Neuronal stem cell (in vitro differentiated cells): ENCODE results near the gene GAA.

ENCODE experiments used
- DNase-seq: peaks from one replicate; pipeline ENCODE4 v3.0.0-alpha.2; 2013; ENCODE audit warnings: low spot score
- H2AFZ ChIP-seq: one replicate; pipeline ENCODE4 v1.6.1; 2013; ENCODE audit warnings: mild to moderate bottlenecking, low read length, inconsistent platforms
- H2AK5ac ChIP-seq: 2 replicates; pipeline ENCODE4 v1.6.1; 2013; ENCODE audit warnings: low read depth, mild to moderate bottlenecking, inconsistent platforms, low read length, moderate library complexity, mixed read lengths
- H2BK120ac ChIP-seq: 2 replicates; pipeline ENCODE4 v1.6.1; 2013; ENCODE audit warnings: low read depth, mild to moderate bottlenecking, inconsistent platforms, low read length, moderate library complexity, mixed read lengths
- H2BK12ac ChIP-seq: one replicate; pipeline ENCODE4 v1.6.1; 2013; ENCODE audit warnings: low read length, inconsistent platforms
- H2BK15ac ChIP-seq: 2 replicates; pipeline ENCODE4 v1.6.1; 2013; ENCODE audit warnings: mild to moderate bottlenecking, low read length, inconsistent platforms, mixed read lengths
- H2BK5ac ChIP-seq: one replicate; pipeline ENCODE4 v1.6.1; 2013; ENCODE audit warnings: inconsistent platforms, mild to moderate bottlenecking, low read length, moderate library complexity
- H3K14ac ChIP-seq: one replicate; pipeline ENCODE4 v1.6.1; 2013; ENCODE audit warnings: low read length, inconsistent platforms
- H3K18ac ChIP-seq: 2 replicates; pipeline ENCODE4 v1.6.1; 2013; ENCODE audit warnings: low read length, inconsistent platforms
- H3K23ac ChIP-seq: 2 replicates; pipeline ENCODE4 v1.6.1; 2013; ENCODE audit warnings: low read depth, mild to moderate bottlenecking, mixed read lengths, low read length, inconsistent platforms; ENCODE audit not compliant: poor library complexity
- H3K27ac ChIP-seq: replicated peaks from 3 replicates; pipeline ENCODE4 v1.5.1; 2013; ENCODE audit warnings: low read length, inconsistent platforms
- H3K27me3 ChIP-seq, 3 experiments: 2 replicates each; pipeline ENCODE4 v1.6.1; 2013; ENCODE audit warnings: low read length in 3 of 3, mild to moderate bottlenecking in 2 of 3, inconsistent platforms in 1 of 3, low read depth in 1 of 3, mixed read lengths in 1 of 3, moderate library complexity in 1 of 3; ENCODE audit not compliant: control insufficient read depth in 3 of 3, insufficient read depth in 3 of 3
- H3K36me3 ChIP-seq, 2 donors: replicated peaks in 1 of 2; 2 replicates each; pipeline ENCODE4 v1.6.1; 2013; ENCODE audit warnings: low read length in 2 of 2; ENCODE audit not compliant: control insufficient read depth in 2 of 2, insufficient read depth in 2 of 2
- H3K4ac ChIP-seq: 2 replicates; pipeline ENCODE4 v1.6.1; 2013; ENCODE audit warnings: inconsistent platforms, mild to moderate bottlenecking, low read length, moderate library complexity
- H3K4me1 ChIP-seq, 2 donors: 1 replicate in 1 of 2; 2 replicates in 1 of 2; pipeline ENCODE4 v1.6.1; 2013; ENCODE audit warnings: low read length in 2 of 2, low read depth in 1 of 2; ENCODE audit not compliant: control insufficient read depth in 2 of 2, insufficient read depth in 1 of 2
- H3K4me2 ChIP-seq: one replicate; pipeline ENCODE4 v1.6.1; 2013; ENCODE audit warnings: mild to moderate bottlenecking, low read length, inconsistent platforms; ENCODE audit not compliant: insufficient read depth, poor library complexity, severe bottlenecking
- H3K4me3 ChIP-seq, 2 donors: 2 replicates each; pipeline ENCODE4 v1.5.1; 2013; ENCODE audit warnings: low read length in 2 of 2, mild to moderate bottlenecking in 2 of 2, inconsistent platforms in 1 of 2, moderate library complexity in 1 of 2
- H3K79me1 ChIP-seq: one replicate; pipeline ENCODE4 v1.6.1; 2013; ENCODE audit warnings: low read depth, mild to moderate bottlenecking, inconsistent platforms, low read length, moderate library complexity
- H3K9ac ChIP-seq: one replicate; pipeline ENCODE4 v1.6.1; 2013; ENCODE audit warnings: mild to moderate bottlenecking, low read depth, low read length, inconsistent platforms; ENCODE audit not compliant: poor library complexity
- H3K9me3 ChIP-seq, 2 donors: replicated peaks in 1 of 2; 2 replicates each; pipeline versions ENCODE3 to v1.6.1; 2013; ENCODE audit warnings: low read length in 2 of 2, mild to moderate bottlenecking in 2 of 2, inconsistent platforms in 1 of 2, low read depth in 1 of 2, mixed read lengths in 1 of 2, moderate library complexity in 1 of 2; ENCODE audit not compliant: control insufficient read depth in 2 of 2, insufficient read depth in 1 of 2
- H4K8ac ChIP-seq: one replicate; pipeline ENCODE4 v1.6.1; 2013; ENCODE audit warnings: low read depth, mild to moderate bottlenecking, inconsistent platforms, low read length, moderate library complexity
- H4K91ac ChIP-seq: one replicate; pipeline ENCODE4 v1.6.1; 2013; ENCODE audit warnings: low read length, low read depth, mild to moderate bottlenecking, inconsistent platforms; ENCODE audit not compliant: poor library complexity
- WGBS, 2 donors: extraction: QIAGEN DNeasy Blood & Tissue Kit; methylation state at CpG; one replicate each; pipeline ENCODE4 v1.1.7; 2013; ENCODE audit warnings: missing lambda C conversion rate in 2 of 2, mixed read lengths in 1 of 2; ENCODE audit not compliant: insufficient read length in 2 of 2, insufficient replicate concordance in 1 of 2; ENCODE audit errors: extremely low coverage in 2 of 2; 5-methylcytosine and 5-hydroxymethylcytosine counted together

The GAA gene

DNA sequence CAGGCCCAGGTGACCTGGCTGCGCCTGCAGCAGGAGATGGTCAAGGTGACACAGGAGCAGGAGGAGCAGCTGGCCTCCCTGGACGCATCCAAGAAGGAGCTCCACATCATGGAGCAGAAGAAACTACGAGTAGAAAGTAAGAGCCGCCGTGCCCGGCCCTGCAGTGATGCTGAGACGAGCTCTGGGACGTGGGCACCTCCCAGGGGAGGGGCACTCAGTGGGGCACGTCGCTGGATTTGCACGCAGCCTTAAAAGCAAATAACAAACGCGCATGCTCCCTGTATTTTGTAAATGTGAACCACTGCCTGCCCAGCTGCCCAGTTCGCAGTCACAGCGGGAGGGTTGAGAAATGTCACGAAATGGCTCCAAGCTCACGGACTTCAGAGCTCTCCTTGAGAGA, 15.3 kb upstream of the GAA start:
- Histone ChIP-seq H3K27ac (no peak overlapping the region), H3K9me3 (no peaks in the 10 kb centered on the region), H3K9ac (no peak overlapping the region), H4K91ac (no peak overlapping the region), H3K23ac (peak overlapping the region; percentile 61), H3K79me1 (no peaks in the 10 kb centered on the region), H3K4me3 (no peak overlapping the region), H2BK15ac (no peak overlapping the region), H3K18ac (no peak overlapping the region), H3K36me3 (peaks cover 0 to 12% of the 10 kb centered on the region in 2 donors), H2AK5ac (no peak overlapping the region), H3K4ac (no peak overlapping the region), H2BK5ac (no peak overlapping the region), H2BK12ac (no peak overlapping the region), H3K27me3 (no peaks in the 10 kb centered on the region), H3K4me1 (no peaks in the 10 kb centered on the region), H3K14ac (no peak overlapping the region), H2BK120ac (no peak overlapping the region), H3K4me2 (no peak overlapping the region), H4K8ac (no peak overlapping the region), H2AFZ (no peak overlapping the region)
- no peak for DNase-seq
- no CpG with 5 or more reads among the region's 17 CpGs for WGBS, 2 donors

DNA sequence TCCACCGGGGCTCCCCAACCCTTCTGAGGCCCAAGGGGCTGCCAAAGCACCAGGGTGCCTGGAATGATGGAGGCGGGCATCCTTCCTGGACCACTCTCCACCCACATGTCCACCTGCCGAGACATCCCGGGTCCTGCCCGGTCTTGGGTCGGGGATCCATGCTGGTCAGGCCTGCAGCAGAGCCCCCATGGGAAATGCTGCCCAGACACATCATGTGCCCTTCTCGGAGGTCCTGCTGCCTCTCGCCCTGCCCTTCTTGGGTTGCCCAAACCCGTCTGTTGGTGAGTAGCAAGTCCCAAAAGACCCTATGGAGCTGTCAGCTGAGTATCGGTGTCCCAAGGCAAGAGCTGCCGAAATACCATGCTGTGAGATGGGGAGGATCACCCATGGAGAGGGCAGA, 14.8 kb upstream of the GAA start:
- H3K9me3 ChIP-seq: no peaks in the 10 kb centered on the region
- no peak overlapping the region for H3K4me3 ChIP-seq
- no peaks in the 10 kb centered on the region for H3K27me3 ChIP-seq
- no peak overlapping the region for H4K8ac ChIP-seq
- H3K4me2 ChIP-seq: no peak overlapping the region
- no peak overlapping the region for H3K9ac ChIP-seq
- H3K27ac ChIP-seq: no peak overlapping the region
- no peaks in the 10 kb centered on the region for H3K79me1 ChIP-seq
- H3K23ac ChIP-seq: no peak overlapping the region
- no peak overlapping the region for H3K14ac ChIP-seq
- no peak overlapping the region for H3K18ac ChIP-seq
- no peak overlapping the region for H2AFZ ChIP-seq
- H2BK15ac ChIP-seq: no peak overlapping the region
- H3K4ac ChIP-seq: no peak overlapping the region
- H2BK12ac ChIP-seq: no peak overlapping the region
- no peak overlapping the region for H2BK5ac ChIP-seq
- no peak for DNase-seq
- WGBS, 2 donors: no CpG with 5 or more reads among the region's 11 CpGs
- peaks cover 0 to 12% of the 10 kb centered on the region in 2 donors for H3K36me3 ChIP-seq
- H2AK5ac ChIP-seq: peak overlapping the region; percentile 24
- no peak overlapping the region for H4K91ac ChIP-seq
- no peak overlapping the region for H2BK120ac ChIP-seq
- H3K4me1 ChIP-seq: no peaks in the 10 kb centered on the region

DNA sequence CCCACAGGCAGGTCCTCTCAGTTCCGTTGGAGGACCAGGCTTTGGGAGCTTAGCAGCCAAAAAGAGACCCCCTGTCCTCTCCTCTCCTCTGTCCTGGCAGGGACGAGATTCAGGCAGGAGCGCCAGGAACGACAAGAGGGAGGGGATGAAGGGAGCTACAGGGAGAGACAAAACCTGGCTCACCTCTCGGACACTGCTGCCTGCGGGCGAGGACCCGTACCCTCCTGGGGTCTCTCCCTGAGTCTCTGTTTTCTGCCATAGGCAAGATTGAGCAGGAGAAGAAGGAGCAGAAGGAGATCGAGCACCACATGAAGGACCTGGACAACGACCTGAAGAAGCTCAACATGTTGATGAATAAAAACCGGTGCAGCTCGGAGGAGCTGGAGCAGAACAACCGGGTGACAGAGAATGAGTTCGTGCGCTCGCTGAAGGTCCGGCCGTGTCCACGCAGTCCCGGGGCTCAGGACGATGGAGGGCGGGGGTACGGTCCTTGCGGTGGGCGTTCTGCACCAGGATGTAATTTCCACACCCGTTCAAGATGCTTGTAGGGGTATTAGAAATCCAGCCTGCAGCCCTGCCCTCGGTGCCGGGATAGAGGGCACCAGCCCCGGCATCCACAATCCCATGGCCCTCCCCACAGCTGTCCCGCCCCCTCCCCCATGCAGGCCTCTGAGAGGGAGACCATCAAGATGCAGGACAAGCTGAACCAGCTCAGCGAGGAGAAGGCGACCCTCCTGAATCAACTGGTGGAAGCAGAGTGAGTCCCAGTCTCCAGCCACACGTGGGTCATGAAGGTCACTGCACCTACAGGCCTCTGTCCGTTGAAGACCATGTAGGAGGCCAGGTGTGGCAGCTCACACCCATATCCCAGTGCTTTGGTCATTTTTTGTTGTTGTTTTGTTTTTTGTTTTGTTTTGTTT, 13.8 kb upstream of the GAA start:
- Histone ChIP-seq H3K4me3 (no peak overlapping the region), H3K23ac (peak overlapping the region; percentile 63), H3K27ac (no peak overlapping the region), H4K8ac (no peak overlapping the region), H3K4me2 (no peak overlapping the region), H3K4ac (no peak overlapping the region), H3K79me1 (no peaks in the 10 kb centered on the region), H3K27me3 (no peaks in the 10 kb centered on the region), H2BK5ac (no peak overlapping the region), H3K14ac (no peak overlapping the region), H3K18ac (no peak overlapping the region), H2BK15ac (no peak overlapping the region), H3K9me3 (no peaks in the 10 kb centered on the region), H2BK12ac (no peak overlapping the region), H3K9ac (no peak overlapping the region), H2AFZ (no peak overlapping the region), H4K91ac (no peak overlapping the region), H2AK5ac (no peak overlapping the region), H3K4me1 (no peaks in the 10 kb centered on the region), H2BK120ac (no peak overlapping the region), H3K36me3 (peaks cover 0 to 12% of the 10 kb centered on the region in 2 donors)
- no CpG with 5 or more reads among the region's 34 CpGs for WGBS, 2 donors
- no peak for DNase-seq

DNA sequence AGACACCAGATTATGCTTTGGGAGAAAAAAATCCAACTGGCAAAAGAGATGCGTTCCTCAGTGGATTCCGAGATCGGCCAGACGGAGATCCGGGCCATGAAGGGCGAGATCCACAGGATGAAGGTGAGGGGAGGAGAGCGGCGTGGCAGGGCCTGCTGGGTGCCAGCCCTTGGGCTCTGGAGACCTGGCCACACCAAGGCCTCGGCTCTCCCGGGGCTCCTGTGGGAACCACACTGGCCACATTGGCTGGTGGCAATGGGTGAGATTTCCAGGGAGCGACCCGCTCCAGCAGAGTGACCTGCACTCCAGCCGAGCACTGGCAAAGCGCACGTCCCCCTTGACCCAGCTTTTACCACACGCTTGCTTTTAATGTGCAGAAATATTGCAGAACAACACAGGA, 11.6 kb upstream of the GAA start:
- Histone ChIP-seq H3K79me1 (no peaks in the 10 kb centered on the region), H3K4me3 (no peak overlapping the region), H3K9me3 (no peaks in the 10 kb centered on the region), H3K36me3 (peaks cover 0 to 9% of the 10 kb centered on the region in 2 donors), H3K9ac (no peak overlapping the region), H3K23ac (no peak overlapping the region), H2AK5ac (no peak overlapping the region), H2BK15ac (no peak overlapping the region), H3K14ac (no peak overlapping the region), H2AFZ (no peak overlapping the region), H2BK5ac (no peak overlapping the region), H3K27ac (no peak overlapping the region), H2BK120ac (no peak overlapping the region), H3K18ac (no peak overlapping the region), H3K4me2 (no peak overlapping the region), H3K4ac (no peak overlapping the region), H2BK12ac (no peak overlapping the region), H4K91ac (no peak overlapping the region), H3K4me1 (no peaks in the 10 kb centered on the region), H4K8ac (no peak overlapping the region), H3K27me3 (no peaks in the 10 kb centered on the region)
- WGBS, 2 donors: no CpG with 5 or more reads among the region's 16 CpGs
- no peak for DNase-seq
